ENCODE data around the gene AKAP17A. TPM values are rescaled to one million over a fixed set of nuclear protein-coding genes. Genes with fewer than 3 reads are reported as not detected.
A peak's percentile ranks its signal among the peaks of the same experiment; 100 is the strongest.

AKAP17A gene
- total and polyA plus RNA-seq, 9 of the 15 experiments (the other 6 are each of a cell fraction or from before 2014, with no cell fraction given): 1.2 to 29.5 (median 8.2) TPM

GRCh38 chrX:1581132-1581531 lies 10.3 kb upstream of the AKAP17A start (continued):
- TF ChIP-seq CTCF (IDR thresholded peaks at IDR 0.05 in 2 of 3, conservative IDR thresholded peaks at IDR 0.05 in 1 of 3; ENCODE audit: insufficient read depth in 2 of 3, low read depth in 1 of 3, low read length in 3 of 3) (peak; percentile 59 to 74 (median 71)), RAD21 (CRISPR knock-in tag; conservative IDR thresholded peaks at IDR 0.05 in 1 of 2, IDR thresholded peaks at IDR 0.05 in 1 of 2) (peak; percentile 56 to 80), DACH1 (IDR thresholded peaks at IDR 0.05; ENCODE audit: partially characterized antibody) (peak; percentile 1), DEAF1 (CRISPR knock-in tag; IDR thresholded peaks at IDR 0.05) (peak; percentile 46), SMC3 (conservative IDR thresholded peaks at IDR 0.05; ENCODE audit: insufficient read depth, low read depth, low read length) (peak; percentile 59), PKNOX1 (IDR thresholded peaks at IDR 0.05) (peak; percentile 20; the same call in 1 of the 2 replicates), MEIS2 (IDR thresholded peaks at IDR 0.05; ENCODE audit: partially characterized antibody) (peak; percentile 26), ZNF445 (CRISPR knock-in tag; IDR thresholded peaks at IDR 0.05; ENCODE audit: low read depth) (no peak), FOSL1 (tag; conservative IDR thresholded peaks at IDR 0.05) (no peak)
